Tibial nerve (tissue), 4 donors: Measurements from ENCODE around the gene STXBP6. TPM values are rescaled to one million over a fixed set of nuclear protein-coding genes. Genes with fewer than 3 reads are reported as not detected.
"Not testable (repeated sequence)": the region's sequence is repeated elsewhere in the genome, so short reads cannot be mapped to it uniquely, and the experiment has no call there.

Experiments
- DNase-seq, 2 donors: peaks; one replicate each; pipeline ENCODE4 v3.0.0-alpha.2; 2019; ENCODE audit warnings: low spot score in 2 of 2
- H3K27ac ChIP-seq, 4 donors: fragments of 200-600 bp; sonication (generic) in 3 of 4; one replicate each; pipeline ENCODE4 v1.5.1; 2017 to 2019; ENCODE audit warnings: mild to moderate bottlenecking in 1 of 4
- H3K27me3 ChIP-seq, 2 donors: fragments of 200-600 bp; sonication (generic) in 1 of 2; one replicate each; pipeline versions ENCODE4 v1.5.1 to v1.6.0; 2017 to 2019
- H3K36me3 ChIP-seq, 3 donors: fragments of 200-600 bp; sonication (generic); one replicate each; pipeline ENCODE4 v1.5.1; 2018 to 2019
- H3K4me1 ChIP-seq, 4 donors: fragments of 200-600 bp; sonication (generic) in 3 of 4; one replicate each; pipeline ENCODE4 v1.5.1; 2017 to 2019
- H3K4me3 ChIP-seq, 4 donors: fragments of 200-600 bp; sonication (generic) in 3 of 4; one replicate each; pipeline ENCODE4 v1.5.1; 2017 to 2019; ENCODE audit warnings: mild to moderate bottlenecking in 1 of 4, moderate library complexity in 1 of 4
- H3K9me3 ChIP-seq, 4 donors: fragments of 200-600 bp; sonication (generic) in 3 of 4; one replicate each; pipeline ENCODE4 v1.5.1; 2017 to 2019
- EP300 ChIP-seq, 2 donors: sonication (generic); formaldehyde crosslinking; IDR thresholded peaks; one replicate each; pipeline ENCODE4 v1.6.1; 2017; ENCODE audit warnings: antibody characterized with exemption in 2 of 2, mild to moderate bottlenecking in 1 of 2
- POLR2A ChIP-seq, 2 donors: fragments of 450-650 bp; IDR thresholded peaks; one replicate each; pipeline ENCODE4 v1.6.1; 2017; ENCODE audit warnings: antibody characterized with exemption in 2 of 2, mild to moderate bottlenecking in 2 of 2, moderate library complexity in 2 of 2
- WGBS, 2 donors: methylation state at CpG; one replicate each; pipeline ENCODE4 v1.1.5; 2018; 5-methylcytosine and 5-hydroxymethylcytosine counted together
- total RNA-seq, 4 donors: library from RNA; depleted of rRNA; stranded (reverse); fragments of >200 nt; gene quantifications; one replicate each; pipeline ENCODE4 v1.1.0, GENCODE V29; 2016
- TF ChIP-seq, protein P1 (sequence below), 5 experiments: fragments of 200-600 bp in 3 of 5; fragments of 450-650 bp in 2 of 5; sonication (generic) in 3 of 5; IDR thresholded peaks; one replicate each; pipeline ENCODE4 v1.5.1; 2016 to 2019; ENCODE audit warnings: antibody characterized with exemption in 5 of 5, mild to moderate bottlenecking in 3 of 5, moderate library complexity in 2 of 5

The STXBP6 gene
- total RNA-seq, 4 donors from 2014 or later: 12.6 to 42.6 (median 33.5) TPM

DNA sequence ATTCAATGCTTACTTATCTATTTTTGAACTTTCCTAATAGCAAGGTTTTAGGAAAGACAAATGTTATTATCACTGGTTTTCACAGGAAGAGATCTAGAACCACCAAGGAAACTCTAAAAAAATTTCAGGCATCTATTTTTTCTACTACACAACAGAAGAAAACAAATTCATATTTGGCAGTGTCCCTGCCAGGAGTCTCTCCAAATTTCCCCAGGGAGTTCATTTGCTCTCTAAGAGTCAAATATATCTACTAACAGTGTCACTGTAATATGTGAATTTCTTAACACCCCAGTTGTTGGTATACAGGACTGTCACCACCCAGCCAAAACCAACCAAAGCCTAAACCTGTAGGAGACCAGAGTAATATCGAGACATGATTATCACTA, 83.4 kb downstream of the STXBP6 start:
- H3K27ac ChIP-seq: peak overlapping the region; percentile 6 to 61 (median 26)
- WGBS, 2 donors: 89 to 96% methylated on average over 1 of the region's 1 CpG

DNA sequence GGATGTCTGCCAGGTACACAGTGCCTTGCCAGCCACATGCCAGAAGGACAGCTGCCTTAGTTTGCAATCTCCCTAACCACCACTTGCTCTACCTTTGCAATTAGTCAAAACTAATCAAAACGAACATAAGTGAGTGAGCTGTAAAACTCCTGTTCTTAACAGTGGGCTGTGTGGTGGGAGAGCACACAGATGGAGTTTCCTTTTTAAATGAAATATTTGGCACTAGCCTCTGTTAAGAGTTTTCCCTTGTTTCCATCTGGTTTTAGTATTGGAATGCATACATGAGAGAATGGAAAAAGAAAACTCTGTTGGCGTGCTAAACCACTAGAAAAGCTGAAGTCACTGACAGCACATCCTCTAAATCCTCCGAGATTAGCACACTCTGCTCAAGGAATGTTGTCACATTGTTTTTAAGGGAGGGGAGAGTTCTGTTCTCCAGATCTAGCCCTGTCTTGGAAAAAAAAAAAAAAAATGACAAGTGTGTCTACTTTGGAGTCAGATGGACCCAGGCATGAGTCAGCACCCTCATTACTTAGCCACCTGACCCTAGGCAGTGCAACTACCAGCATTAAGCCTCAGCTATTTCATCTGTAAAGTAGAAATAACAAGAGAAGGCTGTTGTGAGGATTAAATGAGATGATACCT, 83.9 kb downstream of the STXBP6 start:
- no peaks in the 10 kb centered on the region for H3K36me3 ChIP-seq
- H3K4me1 ChIP-seq: peaks cover 0 to 18% (median 3%) of the 10 kb centered on the region in 4 donors
- H3K27me3 ChIP-seq: no peaks in the 10 kb centered on the region
- peak overlapping the region in 3 of 4 donors; percentile 6 to 61 (median 36) for H3K27ac ChIP-seq
- WGBS, 2 donors: 23 to 29% methylated on average over 3 of the region's 3 CpGs
- TF ChIP-seq, protein P1, sequence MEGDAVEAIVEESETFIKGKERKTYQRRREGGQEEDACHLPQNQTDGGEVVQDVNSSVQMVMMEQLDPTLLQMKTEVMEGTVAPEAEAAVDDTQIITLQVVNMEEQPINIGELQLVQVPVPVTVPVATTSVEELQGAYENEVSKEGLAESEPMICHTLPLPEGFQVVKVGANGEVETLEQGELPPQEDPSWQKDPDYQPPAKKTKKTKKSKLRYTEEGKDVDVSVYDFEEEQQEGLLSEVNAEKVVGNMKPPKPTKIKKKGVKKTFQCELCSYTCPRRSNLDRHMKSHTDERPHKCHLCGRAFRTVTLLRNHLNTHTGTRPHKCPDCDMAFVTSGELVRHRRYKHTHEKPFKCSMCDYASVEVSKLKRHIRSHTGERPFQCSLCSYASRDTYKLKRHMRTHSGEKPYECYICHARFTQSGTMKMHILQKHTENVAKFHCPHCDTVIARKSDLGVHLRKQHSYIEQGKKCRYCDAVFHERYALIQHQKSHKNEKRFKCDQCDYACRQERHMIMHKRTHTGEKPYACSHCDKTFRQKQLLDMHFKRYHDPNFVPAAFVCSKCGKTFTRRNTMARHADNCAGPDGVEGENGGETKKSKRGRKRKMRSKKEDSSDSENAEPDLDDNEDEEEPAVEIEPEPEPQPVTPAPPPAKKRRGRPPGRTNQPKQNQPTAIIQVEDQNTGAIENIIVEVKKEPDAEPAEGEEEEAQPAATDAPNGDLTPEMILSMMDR (IDR thresholded peaks at IDR 0.05): no peak
- TF ChIP-seq EP300 (IDR thresholded peaks at IDR 0.05): peak in 1 of 2 donors; percentile 38
- H3K9me3 ChIP-seq: no peaks in the 10 kb centered on the region
- peak in 1 of 2 donors; percentile 31 for DNase-seq
- H3K4me3 ChIP-seq: no peak overlapping the region

More for the DNA sequence above, 83.4 kb downstream of the STXBP6 start:
- DNase-seq: no peak
- no peak for TF ChIP-seq EP300 (IDR thresholded peaks at IDR 0.05)
- TF ChIP-seq, protein P1 (IDR thresholded peaks at IDR 0.05): no peak
- no peak for TF ChIP-seq POLR2A (IDR thresholded peaks at IDR 0.05)
- Histone ChIP-seq H3K27me3 (no peaks in the 10 kb centered on the region), H3K4me1 (peaks cover 0 to 23% (median 3%) of the 10 kb centered on the region in 4 donors), H3K4me3 (no peak overlapping the region), H3K36me3 (no peaks in the 10 kb centered on the region), H3K9me3 (no peaks in the 10 kb centered on the region)

DNA sequence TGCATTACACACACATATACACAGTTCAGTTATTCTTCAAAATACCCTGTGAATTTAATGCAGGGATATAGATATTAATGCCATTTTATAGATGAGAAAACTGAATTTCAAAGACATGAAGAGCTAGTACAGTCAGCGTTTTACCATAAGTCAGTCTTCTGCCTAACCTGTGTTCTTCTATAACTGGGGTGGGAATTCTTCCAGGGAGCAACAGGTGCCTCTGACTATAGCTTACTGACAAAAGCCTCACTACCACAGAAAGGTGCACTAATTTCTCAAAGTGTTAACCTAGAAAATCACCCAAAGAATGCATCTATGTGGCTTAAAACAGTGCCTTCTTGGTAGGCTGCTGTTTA, 84.4 kb downstream of the STXBP6 start:
- Histone ChIP-seq H3K9me3 (no peaks in the 10 kb centered on the region), H3K36me3 (no peaks in the 10 kb centered on the region), H3K4me1 (peaks cover 0 to 18% (median 3%) of the 10 kb centered on the region in 4 donors)

DNA sequence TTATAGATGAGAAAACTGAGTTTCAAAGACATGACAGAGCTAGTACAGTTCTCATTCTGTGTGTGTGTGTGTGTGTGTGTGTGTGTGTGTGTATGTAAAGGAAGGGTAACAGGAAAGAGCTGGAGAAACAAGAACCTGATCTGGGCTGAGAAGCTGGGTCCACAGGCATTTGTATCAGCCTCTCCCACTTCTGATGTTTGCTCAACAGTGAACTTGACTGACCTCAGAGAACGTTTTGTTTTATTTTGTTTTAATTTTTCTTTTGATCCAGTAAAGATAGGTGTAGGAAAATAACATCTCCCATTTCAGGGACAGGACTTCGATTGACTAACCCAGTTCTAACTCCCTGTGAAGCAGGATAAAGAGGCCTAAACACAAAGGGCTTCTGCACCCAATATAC, 85.4 kb downstream of the STXBP6 start:
- TF ChIP-seq POLR2A (IDR thresholded peaks at IDR 0.05) (no peak), EP300 (IDR thresholded peaks at IDR 0.05) (peak in 1 of 2 donors; percentile 31)
- TF ChIP-seq, protein P1 (IDR thresholded peaks at IDR 0.05): no peak
- Histone ChIP-seq H3K36me3 (no peaks in the 10 kb centered on the region), H3K9me3 (no peaks in the 10 kb centered on the region), H3K27me3 (no peaks in the 10 kb centered on the region), H3K4me3 (no peak overlapping the region), H3K27ac (peak overlapping the region in 2 of 4 donors; percentile 52 to 61), H3K4me1 (peaks cover 0 to 24% (median 6%) of the 10 kb centered on the region in 4 donors)
- DNase-seq: no peak
- 61 to 64% methylated on average over 2 of the region's 2 CpGs for WGBS, 2 donors

More for the DNA sequence above, 84.4 kb downstream of the STXBP6 start:
- H3K27me3 ChIP-seq: no peaks in the 10 kb centered on the region
- DNase-seq: no peak
- 94 to 96% methylated on average over 1 of the region's 1 CpG for WGBS, 2 donors
- H3K27ac ChIP-seq: peak overlapping the region in 2 of 4 donors; percentile 36 to 61
- TF ChIP-seq POLR2A (IDR thresholded peaks at IDR 0.05) (no peak), EP300 (IDR thresholded peaks at IDR 0.05) (no peak)
- TF ChIP-seq, protein P1 (IDR thresholded peaks at IDR 0.05): no peak
- H3K4me3 ChIP-seq: no peak overlapping the region

DNA sequence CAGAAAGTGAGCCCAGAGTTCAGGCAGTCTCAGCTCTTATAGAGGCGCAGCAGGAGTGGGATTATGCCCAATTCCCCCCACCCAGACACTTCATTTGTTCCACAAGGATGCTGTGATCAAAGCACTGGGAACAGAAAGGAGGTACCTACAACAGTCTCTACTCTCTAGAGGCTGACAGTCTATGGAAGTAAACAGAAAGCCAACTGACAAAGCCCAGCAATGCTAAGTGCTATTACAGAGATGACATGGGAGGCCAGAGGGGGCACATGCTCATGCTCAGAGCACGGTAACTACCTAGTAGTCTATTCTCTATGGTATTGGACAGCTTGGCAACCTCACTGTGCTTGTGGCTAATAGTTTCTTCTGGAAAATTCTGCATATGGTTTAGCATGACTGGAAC, 85.9 kb downstream of the STXBP6 start:
- Histone ChIP-seq H3K9me3 (no peaks in the 10 kb centered on the region), H3K27me3 (no peaks in the 10 kb centered on the region), H3K4me1 (peaks cover 0 to 29% (median 8%) of the 10 kb centered on the region in 4 donors), H3K36me3 (no peaks in the 10 kb centered on the region), H3K4me3 (no peak overlapping the region), H3K27ac (peak overlapping the region in 2 of 4 donors; percentile 52 to 61)
- TF ChIP-seq, protein P1 (IDR thresholded peaks at IDR 0.05): no peak
- no peak for TF ChIP-seq POLR2A (IDR thresholded peaks at IDR 0.05)
- no peak for TF ChIP-seq EP300 (IDR thresholded peaks at IDR 0.05)
- WGBS, 2 donors: 73 to 81% methylated on average over 2 of the region's 2 CpGs
- no peak for DNase-seq

DNA sequence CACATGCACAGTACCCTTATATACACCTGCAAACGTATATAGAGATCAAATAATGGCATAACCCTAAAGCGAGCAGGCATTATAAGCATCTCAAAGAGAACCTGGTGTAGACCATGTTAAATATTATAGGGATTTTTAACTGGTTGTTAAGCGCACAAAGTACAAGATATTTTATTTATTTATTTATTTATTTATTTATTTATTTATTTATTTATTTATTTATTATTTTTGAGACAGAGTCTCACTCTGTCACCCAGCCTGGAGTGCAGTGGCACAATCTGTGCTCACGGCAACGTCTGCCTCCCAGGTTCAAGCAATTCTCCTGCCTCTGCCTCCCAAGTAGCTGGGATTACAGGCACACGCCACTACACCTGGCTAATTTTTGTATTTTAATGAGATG, 87.8 kb downstream of the STXBP6 start:
- not testable (repeated sequence) for H3K36me3 ChIP-seq, H3K27ac ChIP-seq, H3K4me3 ChIP-seq, DNase-seq, H3K9me3 ChIP-seq, H3K27me3 ChIP-seq
- peaks cover 0 to 38% (median 9%) of the 10 kb centered on the region in 4 donors for H3K4me1 ChIP-seq
- 96 to 97% methylated on average over 6 of the region's 6 CpGs for WGBS, 2 donors
